ENCODE results near the gene TDRD7.

The TDRD7 gene, protein sequence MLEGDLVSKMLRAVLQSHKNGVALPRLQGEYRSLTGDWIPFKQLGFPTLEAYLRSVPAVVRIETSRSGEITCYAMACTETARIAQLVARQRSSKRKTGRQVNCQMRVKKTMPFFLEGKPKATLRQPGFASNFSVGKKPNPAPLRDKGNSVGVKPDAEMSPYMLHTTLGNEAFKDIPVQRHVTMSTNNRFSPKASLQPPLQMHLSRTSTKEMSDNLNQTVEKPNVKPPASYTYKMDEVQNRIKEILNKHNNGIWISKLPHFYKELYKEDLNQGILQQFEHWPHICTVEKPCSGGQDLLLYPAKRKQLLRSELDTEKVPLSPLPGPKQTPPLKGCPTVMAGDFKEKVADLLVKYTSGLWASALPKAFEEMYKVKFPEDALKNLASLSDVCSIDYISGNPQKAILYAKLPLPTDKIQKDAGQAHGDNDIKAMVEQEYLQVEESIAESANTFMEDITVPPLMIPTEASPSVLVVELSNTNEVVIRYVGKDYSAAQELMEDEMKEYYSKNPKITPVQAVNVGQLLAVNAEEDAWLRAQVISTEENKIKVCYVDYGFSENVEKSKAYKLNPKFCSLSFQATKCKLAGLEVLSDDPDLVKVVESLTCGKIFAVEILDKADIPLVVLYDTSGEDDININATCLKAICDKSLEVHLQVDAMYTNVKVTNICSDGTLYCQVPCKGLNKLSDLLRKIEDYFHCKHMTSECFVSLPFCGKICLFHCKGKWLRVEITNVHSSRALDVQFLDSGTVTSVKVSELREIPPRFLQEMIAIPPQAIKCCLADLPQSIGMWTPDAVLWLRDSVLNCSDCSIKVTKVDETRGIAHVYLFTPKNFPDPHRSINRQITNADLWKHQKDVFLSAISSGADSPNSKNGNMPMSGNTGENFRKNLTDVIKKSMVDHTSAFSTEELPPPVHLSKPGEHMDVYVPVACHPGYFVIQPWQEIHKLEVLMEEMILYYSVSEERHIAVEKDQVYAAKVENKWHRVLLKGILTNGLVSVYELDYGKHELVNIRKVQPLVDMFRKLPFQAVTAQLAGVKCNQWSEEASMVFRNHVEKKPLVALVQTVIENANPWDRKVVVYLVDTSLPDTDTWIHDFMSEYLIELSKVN

DNA sequence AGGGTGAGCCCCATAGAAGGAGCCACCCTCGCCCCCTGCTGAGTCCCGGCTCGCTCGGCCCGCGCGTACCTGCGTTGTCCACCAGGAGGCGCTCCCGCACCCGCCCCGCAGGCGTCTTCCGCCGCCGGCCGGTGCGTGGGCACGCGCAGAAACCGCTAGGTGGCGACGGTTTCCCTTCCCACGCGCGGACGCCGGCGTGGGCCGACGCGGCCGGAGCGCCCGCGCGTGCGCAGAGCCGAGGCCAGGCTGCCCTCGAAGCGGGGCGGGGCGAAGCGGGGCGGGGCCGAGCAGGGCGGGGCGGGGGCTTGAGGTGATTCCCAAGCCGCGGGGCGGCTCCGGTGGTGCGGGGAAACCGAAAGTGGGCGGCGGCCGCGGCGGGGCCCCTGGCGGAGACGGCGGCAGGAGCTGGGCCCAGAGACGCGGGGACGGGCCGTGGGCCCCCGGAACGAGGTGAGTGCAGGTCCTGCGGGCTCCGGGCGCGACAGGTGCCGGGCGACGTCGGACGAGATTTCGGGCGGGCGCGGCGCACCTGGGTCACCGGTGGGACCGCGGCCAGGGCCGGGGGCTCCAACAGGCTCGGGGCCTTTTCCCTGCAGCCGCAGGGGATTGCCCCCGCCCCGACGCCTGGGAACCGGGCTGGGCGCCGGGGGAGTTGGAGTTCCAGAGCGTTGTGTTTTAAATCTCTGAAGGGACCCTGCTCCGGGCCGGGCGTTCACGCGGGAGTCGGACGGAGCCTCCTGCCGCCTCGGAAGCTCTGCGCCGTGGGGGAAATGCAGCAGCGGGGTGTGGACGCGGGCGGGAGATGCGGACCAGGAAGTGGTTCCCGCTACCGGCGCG lies at the start of gene TDRD7:
TSS of gene TDRD7 (plus strand) at position 308 of the 837 bp plus-strand sequence. CDS start 16,370 bp downstream, outside the sequence.
- no peak for FAIRE-seq

GRCh38 chr9:97362777-97363545 lies 48.9 kb upstream of the TDRD7 start:
- FAIRE-seq = no peak

DNA sequence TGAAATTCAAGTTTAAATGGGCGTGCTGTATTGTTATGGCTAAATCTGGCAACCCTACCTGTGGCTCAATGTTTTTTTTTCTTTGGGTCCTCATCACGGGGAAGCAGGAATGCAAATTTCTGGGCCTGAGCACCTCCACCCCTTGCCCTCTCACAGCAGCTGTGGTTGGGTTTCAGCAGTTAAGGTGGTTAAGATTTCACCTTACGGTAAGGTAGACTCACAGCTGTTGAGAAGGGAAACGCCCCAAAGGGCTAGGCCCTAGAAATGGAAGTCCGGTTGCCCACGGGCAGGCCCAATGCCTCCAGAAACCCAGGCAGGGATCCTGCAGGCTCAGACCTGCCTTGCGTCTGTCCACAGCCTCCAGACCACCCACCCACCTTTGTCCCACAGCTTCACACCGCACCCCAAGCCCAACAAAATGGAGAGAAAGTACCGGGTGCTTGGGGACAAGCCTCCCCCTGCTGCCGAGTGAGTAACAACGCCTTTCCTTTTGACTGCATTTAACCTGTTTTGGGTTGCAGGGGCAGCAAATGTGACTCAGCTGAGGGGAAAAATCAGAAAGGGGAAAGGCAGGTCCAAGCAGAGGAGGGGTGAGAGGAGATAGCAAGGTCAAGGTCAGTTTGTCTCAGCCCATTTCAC lies 48.1 kb upstream of the TDRD7 start:
- FAIRE-seq = no peak

DNA sequence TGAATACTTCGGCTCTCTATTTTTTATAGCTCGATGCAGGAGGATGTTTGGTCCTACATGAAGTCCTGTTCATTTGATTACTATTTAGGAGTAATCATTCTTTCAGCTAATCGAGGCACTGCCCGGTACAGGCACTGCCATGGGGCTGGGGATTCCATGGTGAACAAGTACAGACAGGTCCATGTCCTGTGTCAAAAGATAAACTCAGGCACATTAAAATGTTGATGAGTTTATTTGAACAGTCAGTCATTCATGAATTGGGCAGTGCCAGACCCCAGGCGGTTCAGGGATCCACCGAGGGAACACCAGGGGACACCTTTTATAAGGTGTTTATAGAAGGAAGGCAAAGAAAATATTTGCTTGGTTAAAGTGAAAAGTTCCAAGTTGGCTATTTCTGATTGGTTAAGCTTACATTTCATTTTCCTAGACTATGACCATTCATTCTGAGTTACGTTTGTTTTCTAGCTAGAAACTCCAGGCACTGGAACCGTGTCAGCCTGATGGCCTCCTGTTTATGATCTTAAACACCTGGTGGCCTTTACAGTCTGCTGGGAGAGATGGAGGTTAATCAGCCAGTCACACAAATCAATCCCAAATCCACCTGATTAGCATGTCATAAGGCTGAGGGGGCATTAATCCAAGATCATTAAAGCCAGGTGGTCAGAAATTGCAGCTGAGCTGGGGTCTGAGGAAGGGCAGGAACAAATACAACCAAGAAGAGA lies 47.0 kb upstream of the TDRD7 start:
- FAIRE-seq = no peak

GRCh38 chr9:97365634-97366033 lies 46.3 kb upstream of the TDRD7 start:
- no peak for FAIRE-seq

DNA sequence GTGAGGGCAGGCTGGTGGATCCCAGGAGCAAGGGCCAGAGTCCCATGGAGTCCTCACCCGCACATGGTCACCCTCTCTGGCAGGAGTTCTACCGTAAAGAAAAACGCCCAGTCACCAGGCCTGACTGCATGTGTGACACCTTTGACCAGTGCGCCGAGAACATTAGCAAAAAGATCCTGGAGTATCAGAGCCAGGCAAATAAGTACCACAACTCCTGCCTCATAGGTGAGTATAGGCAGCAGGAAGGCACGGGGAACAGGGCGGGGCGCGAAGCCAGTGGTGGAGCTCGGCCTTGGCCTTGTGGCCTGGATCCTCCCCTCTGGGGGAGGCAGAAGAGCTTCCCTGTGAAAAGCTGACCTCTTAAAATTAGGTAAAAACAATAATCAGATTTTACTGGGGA lies 45.4 kb upstream of the TDRD7 start:
- no peak for FAIRE-seq

DNA sequence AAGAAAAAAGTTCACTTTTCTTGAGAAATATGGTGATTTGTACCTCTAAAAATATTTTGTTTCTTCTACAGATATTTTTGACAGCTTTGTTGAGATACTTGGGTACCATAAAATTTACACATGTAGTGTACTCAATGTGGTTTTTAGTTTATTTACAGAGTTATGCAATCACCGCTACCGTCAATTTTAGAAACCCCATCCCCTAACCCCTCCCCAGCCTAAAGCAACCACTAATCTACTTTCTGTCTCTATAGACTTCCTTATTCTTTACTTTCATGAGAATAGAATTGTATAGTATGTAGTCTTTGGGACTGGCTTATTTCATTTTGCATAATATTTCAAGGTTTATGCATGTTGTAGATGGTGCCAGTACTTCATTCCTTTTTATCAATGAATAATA lies 45.0 kb upstream of the TDRD7 start:
- FAIRE-seq = no peak

DNA sequence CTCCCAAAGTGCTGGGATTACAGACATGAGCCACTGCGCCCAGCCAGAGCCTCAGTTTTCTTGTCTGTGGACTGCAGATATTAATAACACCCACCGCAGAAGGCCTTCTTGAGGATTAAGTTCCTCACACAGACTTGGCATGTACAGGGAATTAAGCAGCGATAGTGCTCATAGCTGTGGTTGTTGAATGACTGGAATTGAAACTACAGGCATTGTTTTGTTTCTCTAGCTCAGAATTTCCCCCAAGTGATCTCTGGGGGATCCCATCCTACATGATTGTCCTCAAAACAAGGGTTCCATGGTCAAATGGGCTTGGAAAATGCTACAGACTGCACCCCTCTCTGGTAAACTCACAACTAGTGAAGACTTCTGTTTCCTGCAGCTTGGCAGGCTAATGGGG lies 44.2 kb upstream of the TDRD7 start:
- no peak for FAIRE-seq

- no peak for FAIRE-seq
Measured at GRCh38 chr9:97368964-97369363, 42.9 kb upstream of the TDRD7 start.

DNA sequence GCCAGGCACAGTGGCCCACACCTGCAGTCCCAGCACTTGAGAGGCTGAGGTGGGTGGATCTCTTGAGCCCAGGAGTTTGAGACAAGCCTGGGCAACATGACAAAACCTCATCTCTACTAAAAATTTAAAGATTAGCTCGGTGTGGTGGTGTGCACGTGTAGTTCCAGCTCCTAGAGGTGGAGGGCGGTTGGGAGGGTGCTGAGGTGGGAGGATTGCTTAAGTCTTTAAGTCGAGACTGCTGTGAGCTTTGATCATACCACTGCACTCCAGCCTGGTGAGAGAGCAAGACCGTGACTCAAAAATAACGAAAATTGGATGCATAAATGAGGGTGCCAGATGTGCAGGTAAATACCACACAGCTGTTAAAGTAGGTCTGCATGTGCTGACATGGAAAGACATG lies 39.3 kb upstream of the TDRD7 start:
- FAIRE-seq = no peak

DNA sequence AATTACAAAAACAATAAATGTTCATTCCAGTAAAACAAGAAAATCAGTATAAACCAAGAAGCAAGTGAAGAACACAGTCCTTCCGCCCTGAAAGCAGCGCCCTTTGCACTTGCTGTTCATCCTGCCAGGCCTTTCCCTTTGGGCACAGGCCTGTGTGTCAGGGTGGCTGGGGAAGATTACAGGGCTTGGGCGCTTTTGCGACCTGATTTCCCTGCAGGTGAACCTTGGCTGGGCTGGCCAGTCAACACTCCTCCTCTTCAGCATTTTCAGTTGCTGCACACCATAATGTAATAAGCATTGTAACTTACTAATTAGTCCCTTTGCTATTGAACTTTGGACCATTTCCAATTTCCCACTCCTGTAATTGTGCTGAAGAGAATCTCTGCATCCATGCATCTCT lies 38.6 kb upstream of the TDRD7 start:
- FAIRE-seq = no peak

DNA sequence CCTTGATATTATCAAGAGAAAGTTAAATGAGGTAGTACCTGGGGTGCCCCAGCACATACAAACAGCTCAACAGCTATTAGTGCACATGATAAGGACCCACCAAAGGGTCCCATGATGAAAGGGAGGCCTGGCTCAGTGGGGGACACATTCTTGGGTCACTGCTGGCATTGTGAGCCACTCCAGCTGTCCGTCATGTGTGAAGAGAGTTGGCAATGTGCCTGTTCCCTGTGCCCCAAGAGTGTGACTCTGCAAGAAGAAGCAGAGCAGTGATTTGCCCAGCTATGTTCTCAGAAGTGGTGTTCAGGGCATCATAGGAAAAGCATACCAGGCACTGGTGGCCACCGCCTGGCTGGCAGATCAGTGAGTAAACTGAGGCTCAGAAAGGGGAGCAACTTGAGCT lies 37.1 kb upstream of the TDRD7 start:
- no peak for FAIRE-seq

DNA sequence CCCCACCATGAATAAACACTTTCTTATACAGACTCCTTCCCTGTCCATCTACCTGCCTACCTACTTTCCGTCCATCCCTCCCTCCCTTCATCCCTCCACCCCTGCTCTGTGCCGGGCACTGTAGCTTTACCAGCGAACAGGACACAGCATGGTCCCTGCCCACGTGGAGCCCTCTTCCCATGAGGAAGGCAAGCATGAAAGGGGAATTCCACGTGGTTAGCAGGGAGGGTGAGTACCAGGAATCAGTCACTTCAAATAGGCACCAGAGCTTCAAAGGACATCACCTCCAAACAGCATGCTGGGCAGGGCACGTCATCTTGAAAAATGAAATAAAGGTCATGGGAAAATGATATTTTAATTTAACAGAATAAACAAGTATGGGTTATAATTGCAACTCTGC lies 35.0 kb upstream of the TDRD7 start:
- no peak for FAIRE-seq

DNA sequence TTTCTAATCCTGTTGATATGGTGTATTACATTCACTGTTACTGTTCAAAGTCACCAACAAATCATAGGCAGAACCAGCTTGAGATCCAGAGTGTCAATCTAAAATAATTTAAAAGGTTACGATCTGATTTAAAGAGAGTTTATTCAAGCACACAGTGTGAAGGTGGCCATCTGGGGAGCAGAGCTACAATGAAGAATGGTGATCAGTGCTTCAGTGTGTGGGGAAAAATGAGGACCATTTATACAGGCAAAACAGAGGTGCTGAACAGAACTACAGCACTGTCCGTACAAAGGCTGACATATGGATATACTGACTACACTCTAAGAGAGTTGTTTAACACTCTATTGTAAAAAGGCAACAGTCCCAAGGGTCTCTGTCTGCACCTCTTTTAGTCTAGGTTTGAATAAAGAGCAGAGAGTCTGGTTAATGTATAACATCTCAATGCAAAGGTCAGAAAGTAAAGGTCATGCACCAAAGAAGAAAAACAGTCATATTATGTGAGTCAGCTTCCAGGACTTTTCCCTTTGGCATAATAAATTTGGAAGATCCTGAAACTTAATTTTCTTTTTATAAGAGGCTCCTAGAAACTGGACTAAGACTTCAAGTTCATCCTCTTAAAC lies 29.7 kb upstream of the TDRD7 start:
- no peak for FAIRE-seq

DNA sequence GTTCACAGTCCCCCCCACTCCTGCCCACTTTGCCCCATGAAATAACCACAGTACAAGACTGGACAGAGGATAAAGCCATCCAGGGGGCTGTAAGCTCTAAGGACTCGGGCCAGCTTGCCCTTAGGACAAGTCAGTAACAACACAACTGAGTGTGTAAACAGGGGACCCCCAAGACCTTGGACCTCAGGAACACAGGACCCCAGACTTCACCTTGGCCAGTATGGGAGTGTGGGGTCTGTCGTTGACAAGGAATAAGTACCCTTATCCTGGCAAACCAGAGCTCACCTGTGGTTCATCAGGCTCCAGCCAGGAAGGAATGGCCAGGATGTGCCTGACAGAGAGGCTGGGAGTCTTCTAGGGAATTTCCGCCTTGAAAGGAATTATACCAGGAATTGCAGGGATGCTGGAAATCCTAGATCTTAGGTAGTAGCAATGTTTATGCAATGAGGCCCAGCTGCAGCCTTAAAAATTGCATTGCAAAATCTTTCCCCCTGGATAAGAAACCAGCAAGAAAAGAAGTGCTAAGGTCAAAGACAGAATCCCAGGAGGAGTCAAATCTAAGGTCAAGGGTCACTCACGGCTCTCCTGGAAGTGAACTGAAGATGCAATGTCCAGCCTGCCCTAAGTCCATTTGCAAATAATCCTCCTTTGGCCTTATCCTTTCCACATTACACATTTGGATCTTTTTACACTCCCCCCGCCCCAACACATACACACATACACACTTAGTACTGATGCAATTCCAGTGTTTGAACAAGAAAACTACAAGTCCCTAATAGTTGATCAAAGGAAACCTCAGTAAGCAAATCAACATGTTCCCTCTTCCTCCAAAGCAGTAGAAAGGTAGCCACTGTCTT lies 27.3 kb upstream of the TDRD7 start:
- no peak for FAIRE-seq

- no peak for FAIRE-seq
Measured at GRCh38 chr9:97385626-97386264, 26.2 kb upstream of the TDRD7 start.

- FAIRE-seq = no peak
Measured at GRCh38 chr9:97386265-97386633, 25.6 kb upstream of the TDRD7 start.

GRCh38 chr9:97386733-97387503 lies 25.0 kb upstream of the TDRD7 start:
- no peak for FAIRE-seq

Data from G401.6 (cell line).